ACHN (cell line): Measurements from ENCODE around the gene B3GAT1.

Experiments
- DNase-seq: peaks from one replicate; pipeline ENCODE4 v3.0.0-alpha.2; 2015
- in situ Hi-C: cut with HindIII; loops from 2 replicates; pipeline ENCODE4 v1.10.0; 2017; ENCODE audit warnings: low sequenced_read_pairs, low pct_ligation_motif_present, low pct_unique_long_range_greater_than_20kb

The B3GAT1 gene

GRCh38 chr11:134382830-134383229, 29.2 kb downstream of the B3GAT1 start:
- DNase-seq: no peak
- in situ Hi-C loops: no loop called here

DNA sequence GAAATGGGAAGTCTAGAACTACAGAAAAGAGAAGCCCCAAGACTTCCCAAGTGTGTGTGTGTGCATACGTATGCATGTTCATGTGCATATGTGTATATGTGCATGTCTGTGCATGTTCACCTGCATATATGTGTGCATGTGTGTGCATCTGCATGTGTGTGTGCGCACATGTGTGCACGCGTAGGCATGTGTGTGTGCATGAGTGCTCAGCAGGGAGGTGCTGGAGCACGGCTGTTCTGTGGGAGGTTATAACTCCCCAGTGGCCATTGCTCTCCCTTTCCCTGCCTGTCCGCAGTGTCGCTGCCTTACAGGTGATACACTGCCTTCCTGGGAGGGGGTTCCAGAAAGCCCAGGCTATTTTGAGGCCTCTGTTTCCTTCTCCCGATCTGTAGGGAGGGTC, 29.8 kb downstream of the B3GAT1 start:
- no peak for DNase-seq
- in situ Hi-C loops: no loop called here

DNA sequence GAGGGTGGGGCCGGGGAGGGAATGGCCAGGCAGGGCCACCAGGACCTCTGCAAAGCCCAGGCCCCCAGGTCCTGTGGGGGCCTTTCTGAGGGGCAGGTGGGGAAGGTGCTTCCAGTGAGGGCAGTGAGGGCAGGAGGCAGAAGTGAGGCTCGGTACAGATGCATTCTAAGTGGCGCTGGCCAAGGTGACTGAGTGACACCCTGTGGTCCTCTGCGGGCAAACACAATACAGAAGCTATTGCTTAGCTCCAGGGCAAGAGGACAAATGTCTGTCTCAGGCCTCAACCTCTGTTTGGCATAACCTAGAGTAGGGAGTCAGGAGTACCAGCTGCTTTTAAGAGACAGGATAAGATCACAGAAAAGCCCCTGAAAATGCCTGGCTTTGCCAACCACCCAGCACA, 31.3 kb downstream of the B3GAT1 start:
- no peak for DNase-seq
- in situ Hi-C loops: no loop called here

DNA sequence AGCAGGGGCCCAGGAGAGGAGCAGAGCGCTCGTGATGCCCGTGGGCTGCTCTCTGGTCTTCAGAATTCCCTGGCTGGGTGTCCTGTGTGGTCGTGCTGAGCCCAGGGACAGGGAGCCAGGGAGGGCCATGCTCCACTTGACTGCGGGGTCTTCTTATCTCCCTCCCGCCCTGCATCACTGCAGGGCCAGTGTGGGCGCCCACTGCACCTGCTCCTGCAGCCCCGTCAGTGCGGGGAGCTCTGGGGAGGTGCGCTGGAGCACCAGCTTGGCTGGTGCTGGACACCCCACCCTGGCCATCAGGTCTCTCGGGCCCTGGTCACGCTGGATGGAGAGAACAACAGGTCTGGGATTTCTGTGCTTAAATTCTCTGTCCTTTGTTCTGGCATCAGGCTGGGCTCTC, 31.8 kb downstream of the B3GAT1 start:
- DNase-seq: no peak
- in situ Hi-C loops: no loop called here

- DNase-seq: no peak
- in situ Hi-C loops: no loop called here
Observed at GRCh38 chr11:134379241-134379640, 32.8 kb downstream of the B3GAT1 start.

- DNase-seq: no peak
- in situ Hi-C loops: no loop called here
Observed at GRCh38 chr11:134377876-134378275, 34.2 kb downstream of the B3GAT1 start.

DNA sequence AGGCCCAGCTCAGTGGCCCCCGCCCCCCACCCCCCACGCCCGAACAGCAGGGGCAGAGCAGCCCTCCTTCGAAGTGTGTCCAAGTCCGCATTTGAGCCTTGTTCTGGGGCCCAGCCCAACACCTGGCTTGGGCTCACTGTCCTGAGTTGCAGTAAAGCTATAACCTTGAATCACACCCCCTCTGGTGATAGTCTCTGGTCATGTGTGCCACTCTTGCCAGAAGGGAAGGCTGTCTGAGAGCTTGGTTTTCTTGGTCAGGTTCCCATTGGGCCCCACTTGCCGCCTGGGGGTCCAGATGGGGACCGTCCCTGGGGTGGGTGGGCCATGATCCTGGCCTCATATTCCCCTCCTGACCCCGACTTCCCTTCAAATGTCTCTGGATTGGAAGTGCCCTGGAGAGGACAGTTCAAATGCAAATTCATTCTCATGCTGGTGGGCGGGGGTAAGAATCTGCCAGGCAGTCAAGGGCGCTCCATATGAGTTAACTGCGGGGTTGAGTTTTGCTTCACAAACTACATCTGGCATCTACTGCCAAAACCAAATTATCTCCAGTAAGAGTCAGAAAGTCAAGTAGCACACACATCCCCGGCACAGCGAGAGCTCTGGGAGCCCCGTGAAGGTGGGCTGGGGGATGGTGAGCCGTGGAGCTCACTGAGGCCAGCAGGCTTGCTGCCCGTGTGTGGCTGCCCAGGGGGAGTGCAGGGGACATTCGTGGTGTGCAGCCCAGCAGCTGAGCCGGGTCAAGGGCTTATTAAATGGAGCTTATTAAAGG, 35.7 kb downstream of the B3GAT1 start:
- no peak for DNase-seq
- in situ Hi-C loops: no loop called here

DNA sequence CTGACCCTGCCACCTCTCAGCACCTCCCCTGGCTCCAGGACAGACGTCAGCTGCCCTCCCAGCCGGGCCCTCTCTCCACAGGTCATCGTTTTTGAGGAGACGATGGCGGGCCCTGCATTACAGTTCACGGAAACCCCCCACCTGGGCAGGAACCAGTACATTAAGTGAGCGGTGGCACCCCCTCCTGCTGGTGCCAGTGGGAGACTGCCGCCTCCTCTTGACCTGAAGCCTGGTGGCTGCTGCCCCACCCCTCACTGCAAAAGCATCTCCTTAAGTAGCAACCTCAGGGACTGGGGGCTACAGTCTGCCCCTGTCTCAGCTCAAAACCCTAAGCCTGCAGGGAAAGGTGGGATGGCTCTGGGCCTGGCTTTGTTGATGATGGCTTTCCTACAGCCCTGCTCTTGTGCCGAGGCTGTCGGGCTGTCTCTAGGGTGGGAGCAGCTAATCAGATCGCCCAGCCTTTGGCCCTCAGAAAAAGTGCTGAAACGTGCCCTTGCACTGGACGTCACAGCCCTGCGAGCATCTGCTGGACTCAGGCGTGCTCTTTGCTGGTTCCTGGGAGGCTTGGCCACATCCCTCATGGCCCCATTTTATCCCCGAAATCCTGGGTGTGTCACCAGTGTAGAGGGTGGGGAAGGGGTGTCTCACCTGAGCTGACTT, 37.0 kb downstream of the B3GAT1 start:
- in situ Hi-C loops: no loop called here
- DNase-seq: no peak

GRCh38 chr11:134374171-134374570, 37.9 kb downstream of the B3GAT1 start:
- in situ Hi-C loops: no loop called here
- no peak for DNase-seq

DNA sequence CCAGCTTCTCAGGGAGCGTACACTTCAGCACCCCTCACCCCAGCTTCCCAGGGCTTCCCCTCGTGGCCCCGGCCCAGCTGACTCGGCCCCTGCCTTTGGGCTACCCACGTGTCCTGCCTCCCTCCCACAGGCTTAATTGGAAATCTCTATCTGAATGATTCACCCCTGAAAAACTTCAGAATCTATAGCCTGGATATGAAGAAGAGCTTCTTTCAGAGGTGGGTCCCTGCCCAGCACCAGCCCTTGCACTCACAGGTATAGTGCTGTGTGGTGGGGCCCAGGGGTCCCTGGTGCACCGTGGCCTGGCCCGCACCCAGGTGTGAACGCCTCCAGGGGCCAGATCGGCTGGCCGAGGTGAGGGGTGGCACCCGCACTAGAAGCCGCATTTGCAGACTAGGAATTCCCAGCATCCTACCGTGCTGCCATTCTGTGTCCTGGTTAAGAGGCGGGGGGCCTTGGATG, 38.4 kb downstream of the B3GAT1 start:
- in situ Hi-C loops: no loop called here

GRCh38 chr11:134372961-134373360, 39.1 kb downstream of the B3GAT1 start:
- no peak for DNase-seq
- in situ Hi-C loops: no loop called here

More for the DNA sequence above, 38.4 kb downstream of the B3GAT1 start:
- DNase-seq: no peak

DNA sequence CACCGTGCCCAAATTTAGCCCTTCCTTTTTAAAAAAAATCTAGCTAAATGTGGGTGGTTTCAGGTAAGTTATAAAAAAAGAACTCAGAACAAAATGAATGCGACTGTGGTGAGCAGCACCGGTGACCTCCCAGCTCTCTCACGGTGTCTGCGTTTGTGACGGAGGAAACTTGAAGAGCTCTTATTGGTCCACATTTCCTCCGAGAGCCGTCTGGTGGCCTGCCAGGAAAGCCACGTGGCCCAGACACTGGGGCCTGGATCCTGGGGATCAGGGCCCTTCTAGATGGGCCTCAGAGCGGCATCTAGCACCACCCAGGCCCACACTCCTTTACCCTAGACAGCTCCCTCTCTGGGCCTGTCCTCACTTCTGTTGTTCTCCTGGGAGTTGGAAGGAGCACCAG, 39.5 kb downstream of the B3GAT1 start:
- in situ Hi-C loops: no loop called here
- no peak for DNase-seq

DNA sequence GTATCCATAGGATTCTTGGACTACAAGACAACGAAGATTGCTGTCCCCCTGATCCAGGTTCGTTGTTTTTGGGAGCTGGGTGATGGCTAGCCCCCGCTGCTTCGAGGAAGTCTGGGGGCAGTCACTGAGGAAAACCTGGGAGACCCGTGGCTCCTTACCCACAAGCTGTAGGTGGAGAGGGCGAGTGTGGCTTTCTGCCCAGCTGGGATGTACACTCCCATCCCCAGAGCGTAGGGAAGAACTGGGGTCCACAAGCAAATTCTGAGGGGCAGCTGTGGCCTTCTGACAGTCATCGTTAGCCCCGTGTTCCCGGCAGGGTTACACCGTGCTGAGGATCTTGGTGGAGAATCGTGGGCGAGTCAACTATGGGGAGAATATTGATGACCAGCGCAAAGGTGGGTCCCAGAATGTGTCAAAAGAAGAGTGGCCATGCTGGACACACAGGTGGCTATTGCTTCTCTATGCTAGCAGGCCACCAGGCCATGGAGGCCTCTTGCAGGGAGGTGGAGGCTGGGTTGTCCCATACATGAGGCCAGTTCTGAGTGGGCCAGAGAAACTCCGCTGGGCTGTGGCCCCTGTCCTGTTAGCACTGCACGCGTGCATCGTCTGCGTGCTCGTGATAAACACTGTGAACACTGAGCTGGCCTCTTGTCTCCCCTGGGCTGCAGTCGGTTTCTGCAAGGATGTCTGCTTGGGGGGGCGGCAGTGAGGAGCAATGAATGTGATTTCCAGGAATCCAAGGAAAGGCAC, 40.4 kb downstream of the B3GAT1 start:
- no peak for DNase-seq
- in situ Hi-C loops: no loop called here

DNA sequence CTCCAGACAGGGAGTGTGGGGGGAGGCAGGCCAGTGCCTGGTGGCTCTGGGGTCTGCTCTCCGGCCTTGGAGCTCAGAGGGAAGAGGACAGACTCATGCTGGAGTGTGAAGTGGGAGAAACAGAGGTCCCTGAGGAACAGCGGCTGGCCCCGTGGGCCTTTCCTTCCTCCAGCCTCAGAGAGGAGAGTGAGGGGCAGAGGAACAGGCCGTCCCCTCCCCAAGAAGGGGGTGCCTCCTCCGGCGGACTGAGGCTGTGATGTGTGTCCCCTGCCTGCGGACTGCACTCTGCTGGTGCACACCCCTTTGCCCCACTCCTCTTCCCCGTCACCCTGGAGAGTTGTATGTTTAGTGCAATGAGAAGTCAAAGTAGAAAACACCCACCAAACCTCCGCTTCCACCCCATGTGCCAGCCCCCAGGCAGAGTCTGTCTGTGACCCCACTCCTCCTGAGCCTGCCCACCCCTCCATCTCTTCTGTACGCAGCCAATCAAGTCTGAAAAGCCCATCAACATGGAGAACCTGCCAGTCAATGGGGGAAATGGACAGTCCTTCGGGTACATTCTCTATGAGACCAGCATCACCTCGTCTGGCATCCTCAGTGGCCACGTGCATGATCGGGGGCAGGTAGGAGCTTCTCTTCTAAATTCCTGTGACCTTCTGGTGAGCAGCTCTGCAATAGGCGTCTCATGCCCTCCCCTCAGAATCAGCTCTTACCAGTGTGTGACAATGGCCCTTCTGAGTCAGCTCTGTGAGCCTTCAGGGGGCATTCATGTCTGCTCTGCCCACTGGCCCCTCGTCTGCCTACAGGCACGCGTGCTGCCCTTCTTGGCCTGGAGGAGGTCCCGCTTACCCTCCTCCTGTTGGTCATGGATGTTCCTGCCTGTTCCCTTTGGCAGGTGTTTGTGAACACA, 41.3 kb downstream of the B3GAT1 start:
- in situ Hi-C loops: no loop called here
- no peak for DNase-seq

DNA sequence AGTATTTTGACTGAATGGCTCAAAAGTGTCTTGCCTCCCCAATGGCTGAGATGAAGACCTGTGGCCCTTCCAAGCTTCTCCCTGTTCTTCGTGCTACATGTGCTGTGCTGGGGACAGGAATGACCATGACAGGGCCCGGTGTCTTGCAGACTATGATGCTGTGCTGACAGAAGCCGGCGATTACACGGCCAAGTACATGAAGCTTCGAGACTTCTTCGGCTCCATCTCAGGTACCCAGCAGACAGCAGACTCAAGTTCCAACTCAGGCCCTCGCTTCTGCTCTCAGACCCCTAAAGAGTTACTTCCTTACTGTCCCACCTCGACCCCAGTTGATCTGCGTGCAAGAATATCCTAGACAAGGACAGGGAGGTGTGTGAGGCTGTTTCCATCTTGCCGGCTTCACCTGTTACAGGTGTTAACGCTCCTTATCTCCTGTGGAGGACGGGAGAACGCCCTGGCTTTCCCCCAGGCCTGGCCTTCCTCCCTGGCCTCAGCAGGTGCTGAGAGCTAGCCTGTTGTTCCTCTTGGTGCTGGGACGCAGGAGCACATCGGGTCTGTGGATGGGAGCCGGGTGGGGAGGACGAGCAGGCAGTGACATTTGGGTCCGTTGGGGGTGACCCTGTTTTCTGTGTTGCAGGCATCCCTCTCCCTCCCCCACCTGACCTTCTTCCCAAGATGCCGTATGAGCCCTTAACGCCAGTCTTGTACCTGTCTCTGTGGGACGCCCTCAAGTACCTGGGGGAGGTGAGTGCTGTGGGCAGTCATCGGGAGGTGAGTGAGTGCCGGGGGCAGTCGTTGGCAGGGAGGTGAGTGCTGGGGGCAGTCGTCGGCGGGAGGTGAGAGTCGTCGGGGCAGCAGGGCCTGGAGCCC, 42.2 kb downstream of the B3GAT1 start:
- DNase-seq: no peak
- in situ Hi-C loops: no loop called here

DNA sequence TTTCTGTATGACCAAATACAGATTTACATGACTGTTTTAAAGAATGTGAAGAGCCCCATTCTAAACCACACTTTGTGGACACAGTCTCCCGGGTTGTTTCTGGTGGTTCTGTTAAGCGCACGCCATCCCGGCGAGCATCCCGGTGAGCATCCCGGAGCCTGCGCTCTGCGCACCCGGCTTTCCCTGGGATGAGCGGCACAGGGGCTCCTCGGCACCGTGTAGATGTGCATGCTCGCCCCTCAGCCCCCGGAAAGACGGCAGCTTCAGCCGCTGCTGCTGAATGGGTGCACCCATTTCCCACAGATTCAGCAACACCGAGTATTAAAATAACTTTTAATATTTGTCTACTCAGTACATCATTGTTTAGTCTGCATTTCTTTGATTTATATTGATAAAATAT, 44.3 kb downstream of the B3GAT1 start:
- DNase-seq: no peak
- in situ Hi-C loops: no loop called here

- no peak for DNase-seq
- in situ Hi-C loops: no loop called here
Observed at GRCh38 chr11:134366254-134366653, 45.8 kb downstream of the B3GAT1 start.
